ENCODE data around the gene FBXO28.

DNA sequence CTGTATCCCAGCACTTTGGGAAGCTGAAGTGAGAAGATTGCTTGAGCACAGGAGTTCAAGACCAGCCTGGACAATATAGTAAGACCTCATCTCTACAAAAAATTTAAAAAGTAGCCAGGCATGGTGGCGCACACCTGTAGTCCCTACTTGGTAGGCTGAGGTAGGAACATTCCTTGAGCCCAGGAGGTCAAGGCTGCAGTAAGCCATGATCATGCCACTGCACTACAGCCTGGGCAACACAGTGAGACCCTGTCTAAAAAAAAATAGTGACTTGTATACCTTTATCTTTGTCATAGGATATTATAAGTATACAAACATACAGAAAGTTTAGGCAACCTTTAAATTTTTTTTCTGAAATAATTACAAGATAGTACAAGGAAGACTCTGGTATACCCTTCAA, 3.9 kb upstream of the FBXO28 start:
- TF ChIP-seq, protein P1, sequence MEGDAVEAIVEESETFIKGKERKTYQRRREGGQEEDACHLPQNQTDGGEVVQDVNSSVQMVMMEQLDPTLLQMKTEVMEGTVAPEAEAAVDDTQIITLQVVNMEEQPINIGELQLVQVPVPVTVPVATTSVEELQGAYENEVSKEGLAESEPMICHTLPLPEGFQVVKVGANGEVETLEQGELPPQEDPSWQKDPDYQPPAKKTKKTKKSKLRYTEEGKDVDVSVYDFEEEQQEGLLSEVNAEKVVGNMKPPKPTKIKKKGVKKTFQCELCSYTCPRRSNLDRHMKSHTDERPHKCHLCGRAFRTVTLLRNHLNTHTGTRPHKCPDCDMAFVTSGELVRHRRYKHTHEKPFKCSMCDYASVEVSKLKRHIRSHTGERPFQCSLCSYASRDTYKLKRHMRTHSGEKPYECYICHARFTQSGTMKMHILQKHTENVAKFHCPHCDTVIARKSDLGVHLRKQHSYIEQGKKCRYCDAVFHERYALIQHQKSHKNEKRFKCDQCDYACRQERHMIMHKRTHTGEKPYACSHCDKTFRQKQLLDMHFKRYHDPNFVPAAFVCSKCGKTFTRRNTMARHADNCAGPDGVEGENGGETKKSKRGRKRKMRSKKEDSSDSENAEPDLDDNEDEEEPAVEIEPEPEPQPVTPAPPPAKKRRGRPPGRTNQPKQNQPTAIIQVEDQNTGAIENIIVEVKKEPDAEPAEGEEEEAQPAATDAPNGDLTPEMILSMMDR (conservative IDR thresholded peaks at IDR 0.05; ENCODE audit: low read depth, low read length), result no peak
- no peak for TF ChIP-seq EZH2 (IDR thresholded peaks at IDR 0.05; ENCODE audit: borderline replicate concordance, low read depth, low read length, poor library complexity, severe bottlenecking)
